B cell (primary cell): ENCODE measurements around the gene AXIN2.

Experiments used
- CTCF ChIP-seq: fragments of 200-600 bp; IDR thresholded peaks from one replicate; pipeline ENCODE4 v1.8.0; 2022; ENCODE audit warnings: antibody characterized with exemption, mild to moderate bottlenecking
- EZH2 ChIP-seq: IDR thresholded peaks from 2 replicates; pipeline ENCODE4 v1.6.1; 2012; ENCODE audit warnings: borderline replicate concordance, low read depth, mild to moderate bottlenecking, moderate library complexity, low read length; ENCODE audit not compliant: insufficient read depth, poor library complexity, severe bottlenecking

GRCh38 chr17:65532101-65532890, 29.2 kb downstream of the AXIN2 start:
- TF ChIP-seq CTCF: no peak
- no peak for TF ChIP-seq EZH2
